Loucy (cell line): ENCODE measurements around the gene JPH3.

Experiments used
- H2AFZ ChIP-seq: fragments of 200-600 bp; sonication (generic); 2 replicates; pipeline ENCODE4 v1.6.0; 2016; ENCODE audit warnings: antibody characterized with exemption, mild to moderate bottlenecking, low read length, moderate library complexity
- H3F3A ChIP-seq: fragments of 200-600 bp; 2 replicates; pipeline ENCODE4 v1.6.0; 2016; ENCODE audit warnings: antibody characterized with exemption, low read depth, mild to moderate bottlenecking
- H3K27me3 ChIP-seq: fragments of 200-600 bp; sonication (generic); 2 replicates; pipeline ENCODE4 v1.6.1; 2014; ENCODE audit warnings: low read length, mild to moderate bottlenecking; ENCODE audit not compliant: insufficient read depth, poor library complexity, severe bottlenecking
- H3K36me3 ChIP-seq: fragments of 200-600 bp; sonication (generic); 2 replicates; pipeline ENCODE4 v1.6.1; 2016; ENCODE audit warnings: low read length; ENCODE audit not compliant: insufficient read depth
- H3K4me1 ChIP-seq: fragments of 200-600 bp; sonication (generic); 2 replicates; pipeline ENCODE4 v1.5.1; 2014; ENCODE audit warnings: low read length, mild to moderate bottlenecking; ENCODE audit not compliant: insufficient read depth, poor library complexity, severe bottlenecking
- H3K4me2 ChIP-seq: fragments of 200-600 bp; sonication (generic); 2 replicates; pipeline ENCODE4 v1.6.0; 2014; ENCODE audit warnings: antibody characterized with exemption, low read length, low read depth, mild to moderate bottlenecking; ENCODE audit not compliant: poor library complexity, severe bottlenecking
- H3K4me3 ChIP-seq: fragments of 200-600 bp; sonication (generic); 2 replicates; pipeline ENCODE4 v1.5.1; 2014; ENCODE audit warnings: low read length, mild to moderate bottlenecking, mixed read lengths; ENCODE audit not compliant: poor library complexity, severe bottlenecking
- H3K79me2 ChIP-seq: fragments of 200-600 bp; sonication (generic); 2 replicates; pipeline ENCODE4 v1.6.1; 2014; ENCODE audit warnings: low read length; ENCODE audit not compliant: insufficient read depth
- H3K9ac ChIP-seq: fragments of 200-600 bp; sonication (generic); 2 replicates; pipeline ENCODE4 v1.6.0; 2014; ENCODE audit warnings: mild to moderate bottlenecking, low read depth, low read length, moderate library complexity; ENCODE audit not compliant: poor library complexity, severe bottlenecking
- H3K9me2 ChIP-seq: fragments of 200-600 bp; sonication (generic); replicated peaks from 2 replicates; pipeline ENCODE4 v1.6.1; 2016; ENCODE audit warnings: low read depth, low read length, mixed read lengths
- H3K9me3 ChIP-seq: fragments of 200-600 bp; sonication (generic); 2 replicates; pipeline ENCODE4 v1.6.1; 2014; ENCODE audit warnings: mild to moderate bottlenecking, antibody characterized with exemption, low read length, low read depth; ENCODE audit not compliant: insufficient read depth
- H4K20me1 ChIP-seq: fragments of 200-600 bp; sonication (generic); 2 replicates; pipeline ENCODE4 v1.6.0; 2014; ENCODE audit warnings: antibody characterized with exemption, low read length, mild to moderate bottlenecking; ENCODE audit not compliant: insufficient read depth, poor library complexity, severe bottlenecking
- CTCF ChIP-seq: fragments of 200-600 bp; sonication (generic); conservative IDR thresholded peaks from 2 replicates; pipeline ENCODE4 v1.5.1; 2014; ENCODE audit warnings: mild to moderate bottlenecking, antibody characterized with exemption, low read length
- EZH2phosphoT487 ChIP-seq: fragments of 200-600 bp; IDR thresholded peaks from 2 replicates; pipeline ENCODE4 v1.6.1; 2018; ENCODE audit warnings: antibody characterized with exemption, mild to moderate bottlenecking, moderate library complexity, borderline replicate concordance

JPH3 gene

GRCh38 chr16:87710887-87711286, 108.6 kb downstream of the JPH3 start:
- Histone ChIP-seq H3K4me2 (no peak overlapping the region), H3K36me3 (peaks cover 9% of the 10 kb centered on the region; the same call in 1 of the 2 replicates), H3K9me2 (no peaks in the 10 kb centered on the region), H3K9ac (no peak overlapping the region), H4K20me1 (no peaks in the 10 kb centered on the region), H3K79me2 (no peaks in the 10 kb centered on the region), H3F3A (no peaks in the 10 kb centered on the region), H3K9me3 (no peaks in the 10 kb centered on the region), H3K27me3 (no peaks in the 10 kb centered on the region), H3K4me1 (no peaks in the 10 kb centered on the region), H2AFZ (no peak overlapping the region), H3K4me3 (no peak overlapping the region)
- TF ChIP-seq CTCF, result no peak
- no peak for TF ChIP-seq EZH2phosphoT487

GRCh38 chr16:87712184-87712762, 110.0 kb downstream of the JPH3 start:
- Histone ChIP-seq H3K9ac (no peak overlapping the region), H3K36me3 (peaks cover 4% of the 10 kb centered on the region; the same call in 1 of the 2 replicates)

DNA sequence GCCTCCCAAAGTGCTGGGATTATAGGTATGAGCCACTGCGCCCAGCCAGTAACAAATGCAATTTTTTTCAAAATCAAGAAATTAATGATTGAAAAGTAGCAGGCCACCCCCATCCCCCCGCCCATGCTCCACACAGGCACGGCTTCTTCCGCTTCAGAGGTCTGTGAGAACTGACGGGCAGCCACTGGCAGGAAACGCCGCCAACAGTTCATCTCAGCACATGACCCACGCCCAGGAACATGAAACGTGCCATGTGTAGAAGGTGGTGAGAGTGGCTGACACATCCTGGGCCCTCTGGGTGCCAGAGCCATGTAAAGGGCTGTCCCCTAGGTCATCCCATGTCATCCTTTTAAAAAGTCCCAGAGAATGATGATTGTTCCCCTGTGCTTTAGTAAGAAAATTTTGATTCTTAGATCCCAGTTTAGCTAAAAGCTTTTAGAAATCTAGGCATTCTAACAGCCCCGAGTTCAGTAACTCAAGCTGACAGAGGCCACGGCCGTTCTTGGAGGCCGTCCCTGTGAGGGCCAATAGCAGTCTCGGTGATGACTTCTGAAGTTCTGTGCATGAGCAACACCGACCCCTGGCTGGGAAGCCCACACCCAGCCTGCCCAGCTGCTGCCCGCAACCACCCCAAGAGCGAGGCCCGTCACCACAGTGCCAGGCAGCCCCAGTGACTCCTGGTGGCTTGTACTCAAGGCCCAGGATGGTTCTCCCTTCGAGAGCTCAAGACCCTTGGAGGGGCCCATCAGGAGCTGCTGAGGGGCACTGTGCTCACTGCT, 111.3 kb downstream of the JPH3 start:
- no peak for TF ChIP-seq CTCF
- TF ChIP-seq EZH2phosphoT487, result no peak
- Histone ChIP-seq H3K4me2 (no peak overlapping the region), H4K20me1 (no peaks in the 10 kb centered on the region), H2AFZ (no peak overlapping the region), H3K79me2 (no peaks in the 10 kb centered on the region), H3K27me3 (no peaks in the 10 kb centered on the region), H3K36me3 (peaks cover 11% of the 10 kb centered on the region; the same call in 1 of the 2 replicates), H3F3A (no peaks in the 10 kb centered on the region), H3K4me1 (no peaks in the 10 kb centered on the region), H3K9me3 (no peaks in the 10 kb centered on the region), H3K9me2 (no peaks in the 10 kb centered on the region), H3K4me3 (no peak overlapping the region), H3K9ac (no peak overlapping the region)

More at GRCh38 chr16:87712184-87712762, 110.0 kb downstream of the JPH3 start:
- Histone ChIP-seq H3K4me1 (no peaks in the 10 kb centered on the region), H3K9me2 (no peaks in the 10 kb centered on the region), H4K20me1 (no peaks in the 10 kb centered on the region), H3K9me3 (no peaks in the 10 kb centered on the region), H3K79me2 (no peaks in the 10 kb centered on the region), H3K27me3 (no peaks in the 10 kb centered on the region), H3K4me3 (no peak overlapping the region), H3F3A (no peaks in the 10 kb centered on the region), H3K4me2 (no peak overlapping the region), H2AFZ (no peak overlapping the region)
- TF ChIP-seq CTCF (no peak), EZH2phosphoT487 (no peak)
